Natural killer cell (primary cell): ENCODE measurements around the gene LPO. TPM values are rescaled to one million over a fixed set of nuclear protein-coding genes. Genes with fewer than 3 reads are reported as not detected.

ENCODE experiments used
- ATAC-seq, 3 donors: fragments of 150-1000 bp in 2 of 3; fragments of 200-7000 bp in 1 of 3; cut with Tn5 transposase; 1 replicate in 1 of 3; 2 replicates in 2 of 3; pipeline ENCODE4 v1.10.0; 2021; ENCODE audit warnings: mild to moderate bottlenecking in 2 of 3, moderate library complexity in 2 of 3
- DNase-seq, 2 donors: peaks; one replicate each; pipeline versions ENCODE4 v3.0.0 to v3.0.0-alpha.2; 2013 to 2021; ENCODE audit warnings: mixed read lengths in 1 of 2
- H3K27ac ChIP-seq: one replicate; pipeline ENCODE4 v1.5.1; 2013; ENCODE audit warnings: mild to moderate bottlenecking, low read length
- H3K27me3 ChIP-seq: one replicate; pipeline ENCODE4 v1.6.1; 2013; ENCODE audit warnings: low read length; ENCODE audit not compliant: control insufficient read depth, insufficient read depth
- H3K36me3 ChIP-seq: one replicate; pipeline ENCODE4 v1.6.1; 2013; ENCODE audit warnings: low read length; ENCODE audit not compliant: control insufficient read depth, insufficient read depth
- H3K4me1 ChIP-seq: one replicate; pipeline ENCODE4 v1.6.1; 2013; ENCODE audit warnings: low read length; ENCODE audit not compliant: control insufficient read depth, insufficient read depth
- H3K4me3 ChIP-seq: one replicate; pipeline ENCODE4 v1.5.1; 2013; ENCODE audit warnings: low read length
- H3K9me3 ChIP-seq: one replicate; pipeline ENCODE4 v1.6.1; 2013; ENCODE audit warnings: low read length; ENCODE audit not compliant: control insufficient read depth, insufficient read depth
- H3K27ac Mint-ChIP-seq, 2 donors: one replicate each; pipeline ENCODE4 v1.8.0; 2022; ENCODE audit warnings: mild to moderate bottlenecking in 2 of 2, mixed read lengths in 2 of 2, moderate library complexity in 1 of 2
- H3K27me3 Mint-ChIP-seq, 2 donors: one replicate each; pipeline ENCODE4 v1.8.0; 2022; ENCODE audit warnings: low read depth in 2 of 2, mixed read lengths in 2 of 2
- H3K36me3 Mint-ChIP-seq: one replicate; pipeline ENCODE4 v1.8.0; 2022; ENCODE audit warnings: mixed read lengths
- H3K4me1 Mint-ChIP-seq, 2 donors: one replicate each; pipeline ENCODE4 v1.8.0; 2022; ENCODE audit warnings: mixed read lengths in 2 of 2
- H3K4me3 Mint-ChIP-seq: one replicate; pipeline ENCODE4 v1.8.0; 2022; ENCODE audit warnings: mild to moderate bottlenecking, moderate library complexity, mixed read lengths
- H3K9me3 Mint-ChIP-seq, 2 donors: one replicate each; pipeline ENCODE4 v1.8.0; 2022; ENCODE audit warnings: mixed read lengths in 2 of 2
- WGBS: methylation state at CpG from one replicate; pipeline ENCODE4 v1.1.7; 2013; ENCODE audit warnings: missing lambda C conversion rate; ENCODE audit not compliant: insufficient coverage; 5-methylcytosine and 5-hydroxymethylcytosine counted together
- intact Hi-C: fragments of 100-400 bp; cut with micrococcal nuclease; formaldehyde crosslinking; loops from one replicate; pipeline ENCODE4 v1.14.2; 2022
- total RNA-seq, 4 donors: library from RNA; stranded (reverse); fragments of 120-200 nt in 1 of 4; gene quantifications; one replicate each; pipeline versions ENCODE4 v1.2.3 to v1.2.4, GENCODE V29; 2013 to 2022
- TF ChIP-seq, protein P1 (sequence below): fragments of 200-600 bp; IDR thresholded peaks from one replicate; pipeline ENCODE4 v1.8.0; 2022; ENCODE audit warnings: antibody characterized with exemption

Gene LPO
- total RNA-seq, 3 donors from 2014 or later (not counting 1 experiment from before 2014, with no cell fraction given): not detected

- no peaks in the 10 kb centered on the region for H3K9me3 Mint-ChIP-seq
- DNase-seq (no peak), ATAC-seq (no peak)
- no peak overlapping the region for H3K4me3 Mint-ChIP-seq
- Histone ChIP-seq H3K9me3 (no peaks in the 10 kb centered on the region), H3K27ac (no peak overlapping the region), H3K4me1 (peaks cover 22% of the 10 kb centered on the region), H3K36me3 (peaks cover 65% of the 10 kb centered on the region), H3K4me3 (no peak overlapping the region), H3K27me3 (no peaks in the 10 kb centered on the region)
- 95% methylated on average over 6 of the region's 9 CpGs for WGBS
- H3K36me3 Mint-ChIP-seq: no peaks in the 10 kb centered on the region
- intact Hi-C loops: no loop called here
- peak overlapping the region in 1 of 2 donors; percentile 48 for H3K27ac Mint-ChIP-seq
- H3K4me1 Mint-ChIP-seq: peaks cover 0 to 15% of the 10 kb centered on the region in 2 donors
- TF ChIP-seq, protein P1, sequence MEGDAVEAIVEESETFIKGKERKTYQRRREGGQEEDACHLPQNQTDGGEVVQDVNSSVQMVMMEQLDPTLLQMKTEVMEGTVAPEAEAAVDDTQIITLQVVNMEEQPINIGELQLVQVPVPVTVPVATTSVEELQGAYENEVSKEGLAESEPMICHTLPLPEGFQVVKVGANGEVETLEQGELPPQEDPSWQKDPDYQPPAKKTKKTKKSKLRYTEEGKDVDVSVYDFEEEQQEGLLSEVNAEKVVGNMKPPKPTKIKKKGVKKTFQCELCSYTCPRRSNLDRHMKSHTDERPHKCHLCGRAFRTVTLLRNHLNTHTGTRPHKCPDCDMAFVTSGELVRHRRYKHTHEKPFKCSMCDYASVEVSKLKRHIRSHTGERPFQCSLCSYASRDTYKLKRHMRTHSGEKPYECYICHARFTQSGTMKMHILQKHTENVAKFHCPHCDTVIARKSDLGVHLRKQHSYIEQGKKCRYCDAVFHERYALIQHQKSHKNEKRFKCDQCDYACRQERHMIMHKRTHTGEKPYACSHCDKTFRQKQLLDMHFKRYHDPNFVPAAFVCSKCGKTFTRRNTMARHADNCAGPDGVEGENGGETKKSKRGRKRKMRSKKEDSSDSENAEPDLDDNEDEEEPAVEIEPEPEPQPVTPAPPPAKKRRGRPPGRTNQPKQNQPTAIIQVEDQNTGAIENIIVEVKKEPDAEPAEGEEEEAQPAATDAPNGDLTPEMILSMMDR: no peak
- H3K27me3 Mint-ChIP-seq: no peaks in the 10 kb centered on the region
Observed at GRCh38 chr17:58302919-58303585, 64.7 kb downstream of the LPO start.

GRCh38 chr17:58303971-58304749 lies 65.8 kb downstream of the LPO start:
- Histone ChIP-seq H3K9me3 (no peaks in the 10 kb centered on the region), H3K27me3 (no peaks in the 10 kb centered on the region), H3K4me3 (no peak overlapping the region), H3K27ac (no peak overlapping the region), H3K4me1 (peaks cover 22% of the 10 kb centered on the region), H3K36me3 (peaks cover 75% of the 10 kb centered on the region)
- ATAC-seq (peak; percentile 79 to 98 (median 85)), DNase-seq (peak; percentile 55 to 78)
- TF ChIP-seq, protein P1: peak; percentile 76
- Mint-ChIP-seq H3K4me1 (peaks cover 0 to 15% of the 10 kb centered on the region in 2 donors), H3K36me3 (no peaks in the 10 kb centered on the region), H3K27ac (peak overlapping the region in 1 of 2 donors; percentile 38), H3K27me3 (no peaks in the 10 kb centered on the region), H3K4me3 (no peak overlapping the region), H3K9me3 (no peaks in the 10 kb centered on the region)
- WGBS: 53% methylated on average over 8 of the region's 10 CpGs
- intact Hi-C loops: loop anchor here (1.0 to 2.0 kb wide), 3 partner anchors 25 to 143 kb away; partner anchors contain the start of genes RNF43 and TSPOAP1

DNA sequence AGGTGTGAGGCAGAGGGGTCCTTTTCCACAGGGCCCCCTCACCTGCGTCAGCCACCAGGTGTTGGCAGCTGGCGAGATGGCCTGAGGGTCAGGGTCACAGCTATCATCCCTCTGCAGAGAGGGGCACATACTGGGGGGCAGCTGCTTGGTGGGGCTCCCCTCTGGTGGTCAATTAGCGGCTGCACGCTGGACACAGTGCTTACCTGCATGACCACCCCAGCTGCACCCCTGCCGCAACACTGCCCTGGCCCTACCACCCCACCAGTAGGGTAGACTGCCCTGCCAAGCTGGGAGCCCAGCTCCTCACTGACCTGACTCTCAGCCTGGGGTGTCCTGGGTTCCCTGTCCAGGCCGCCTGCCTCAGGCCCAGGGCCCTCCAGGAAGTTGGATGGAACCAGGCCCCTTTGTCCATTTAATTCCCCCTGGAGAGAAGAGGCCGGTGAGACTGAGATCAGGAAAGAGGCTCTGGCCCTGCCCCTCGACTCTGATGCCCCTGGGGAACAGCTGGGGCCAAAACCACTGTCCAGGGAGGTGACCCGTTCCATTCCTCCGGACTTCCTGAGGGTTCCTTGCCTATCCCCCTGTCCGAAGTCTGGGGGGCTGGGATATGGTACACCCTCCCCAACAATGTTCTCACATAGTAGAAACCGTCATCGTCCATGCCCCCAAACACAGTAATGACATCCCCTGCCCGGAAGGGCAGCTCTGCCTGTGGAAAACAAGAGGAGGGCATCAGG lies 66.5 kb downstream of the LPO start:
- ATAC-seq (no peak), DNase-seq (peak in 1 of 2 donors; percentile 3)
- Mint-ChIP-seq H3K9me3 (no peaks in the 10 kb centered on the region), H3K27ac (no peak overlapping the region), H3K36me3 (no peaks in the 10 kb centered on the region), H3K4me1 (peaks cover 0 to 16% of the 10 kb centered on the region in 2 donors), H3K27me3 (no peaks in the 10 kb centered on the region), H3K4me3 (no peak overlapping the region)
- Histone ChIP-seq H3K36me3 (peaks cover 83% of the 10 kb centered on the region), H3K4me3 (no peak overlapping the region), H3K27ac (no peak overlapping the region), H3K9me3 (no peaks in the 10 kb centered on the region), H3K4me1 (peaks cover 22% of the 10 kb centered on the region), H3K27me3 (no peaks in the 10 kb centered on the region)
- TF ChIP-seq, protein P1: no peak
- WGBS: 94% methylated on average over 14 of the region's 14 CpGs
- intact Hi-C loops: loop anchor here (1.0 to 2.0 kb wide), 3 partner anchors 24 to 142 kb away; partner anchors contain the start of genes RNF43 and TSPOAP1
